GM12878 (cell line): ENCODE data around the gene ELAVL1. TPM values are rescaled to one million over a fixed set of nuclear protein-coding genes. Genes with fewer than 3 reads are reported as not detected.

Experiments used
- ATAC-seq: fragments of 200-7000 bp; cut with Tn5 transposase; 3 replicates; pipeline ENCODE4 v1.9.1; 2020; ENCODE audit warnings: mild to moderate bottlenecking, moderate library complexity
- BruUV-seq: library from RNA; stranded (reverse); fragments of 400-500 nt; replicated peaks from 2 replicates; lab custom pipeline; 2021; lab: Mats Ljungman, UMichigan
- CTCF ChIA-PET: fragments of 300-600 bp; sonication (Branson Sonifier 250); formaldehyde crosslinking; extraction: SDS; loops from one replicate; lab custom pipeline; 2021; ENCODE audit warnings: inconsistent platforms; lab: Yijun Ruan, JAX
- POLR2A ChIA-PET: fragments of 350-600 bp; formaldehyde crosslinking; extraction: SDS; loops from one replicate; lab custom pipeline; 2021; ENCODE audit warnings: inconsistent platforms; lab: Charles Lee
- RAD21 ChIA-PET: fragments of 300-600 bp; sonication (Branson Sonifier 250); formaldehyde crosslinking; loops from one replicate; lab custom pipeline; 2023; ENCODE audit warnings: antibody characterized with exemption; ENCODE audit not compliant: unreplicated experiment; lab: Charles Lee
- SMC1A ChIA-PET: fragments of 300-600 bp; sonication (Branson Sonifier 250); formaldehyde crosslinking; loops from one replicate; lab custom pipeline; 2023; ENCODE audit not compliant: unreplicated experiment, uncharacterized antibody; lab: Charles Lee
- DNase-seq: peaks from one replicate; pipeline ENCODE4 v3.0.0-alpha.2; 2011; ENCODE audit warnings: low read depth, low spot score
- FAIRE-seq: peaks from 3 replicates; lab custom pipeline; 2011; peaks lifted over from hg19 to GRCh38; lab: Jason Lieb, UNC
- H2AFZ ChIP-seq: 2 replicates; pipeline ENCODE4 v1.6.0; 2011; ENCODE audit warnings: low read depth, low read length, control low read depth; ENCODE audit not compliant: control insufficient read depth
- H3K27ac ChIP-seq: 2 replicates; pipeline ENCODE4 v1.5.1; 2011; ENCODE audit warnings: control low read depth; ENCODE audit not compliant: control insufficient read depth, insufficient read depth
- H3K27me3 ChIP-seq, 2 experiments: replicated peaks in 1 of 2; 2 replicates each; pipeline versions ENCODE4 v1.6.0 to v1.6.1; 2011; ENCODE audit warnings: low read length in 1 of 2; ENCODE audit not compliant: control insufficient read depth in 2 of 2, insufficient read depth in 2 of 2
- H3K36me3 ChIP-seq, 2 experiments: 2 replicates each; pipeline ENCODE4 v1.5.1; 2011; ENCODE audit warnings: low read length in 1 of 2; ENCODE audit not compliant: control insufficient read depth in 2 of 2, insufficient read depth in 2 of 2
- H3K4me1 ChIP-seq: 2 replicates; pipeline ENCODE4 v1.6.1; 2011; ENCODE audit warnings: mild to moderate bottlenecking, low read length, moderate library complexity, mixed read lengths; ENCODE audit not compliant: control insufficient read depth, insufficient read depth
- H3K4me2 ChIP-seq: 2 replicates; pipeline ENCODE4 v1.6.0; 2011; ENCODE audit warnings: control low read depth; ENCODE audit not compliant: control insufficient read depth, insufficient read depth
- H3K4me3 ChIP-seq: fragments of 200-600 bp; sonication (generic); 2 replicates; pipeline ENCODE4 v1.5.1; 2016
- H3K79me2 ChIP-seq: 2 replicates; pipeline ENCODE4 v1.6.0; 2011; ENCODE audit warnings: low read length; ENCODE audit not compliant: control insufficient read depth, insufficient read depth
- H3K9ac ChIP-seq: 2 replicates; pipeline ENCODE4 v1.8.0; 2011; ENCODE audit warnings: low read length, control low read depth, mixed read lengths; ENCODE audit not compliant: control insufficient read depth, insufficient read depth
- H3K9me3 ChIP-seq: replicated peaks from 3 replicates; pipeline ENCODE4 v1.5.1; 2011; ENCODE audit warnings: mild to moderate bottlenecking, low read length; ENCODE audit not compliant: control insufficient read depth, insufficient read depth
- H4K20me1 ChIP-seq: 2 replicates; pipeline ENCODE4 v1.6.0; 2011; ENCODE audit not compliant: control insufficient read depth, insufficient read depth
- ATF7 ChIP-seq: fragments of 450-650 bp; IDR thresholded peaks from 2 replicates; pipeline ENCODE4 v1.6.1; 2016; ENCODE audit warnings: low read depth, mild to moderate bottlenecking
- BCL11A ChIP-seq: IDR thresholded peaks from 2 replicates; pipeline ENCODE4 v1.6.1; 2011; ENCODE audit warnings: low read depth, low read length
- BHLHE40 ChIP-seq, 2 experiments: fragments of 450-650 bp in 1 of 2; IDR thresholded peaks; 2 replicates each; pipeline ENCODE4 v1.6.1; 2011 to 2017; ENCODE audit warnings: low read depth in 2 of 2, borderline replicate concordance in 1 of 2, improper control_type of control experiment in 1 of 2, low read length in 1 of 2, mild to moderate bottlenecking in 1 of 2
- BMI1 ChIP-seq: fragments of 450-650 bp; IDR thresholded peaks from 2 replicates; pipeline ENCODE4 v1.6.1; 2016; ENCODE audit warnings: mild to moderate bottlenecking, moderate library complexity, borderline replicate concordance
- FOXK2 ChIP-seq: fragments of 450-650 bp; IDR thresholded peaks from 2 replicates; pipeline ENCODE4 v1.6.1; 2017; ENCODE audit warnings: mild to moderate bottlenecking, moderate library complexity
- HDAC6 ChIP-seq: fragments of 200-600 bp; sonication (generic); IDR thresholded peaks from one replicate; pipeline ENCODE4 v1.8.0; 2017; ENCODE audit warnings: antibody characterized with exemption; ENCODE audit not compliant: unreplicated experiment
- IKZF1 ChIP-seq: fragments of 450-650 bp; conservative IDR thresholded peaks from 2 replicates; pipeline ENCODE4 v1.6.1; 2017; ENCODE audit warnings: antibody characterized with exemption, mild to moderate bottlenecking
- MYC ChIP-seq: IDR thresholded peaks from 2 replicates; pipeline ENCODE4 v1.6.1; 2011; ENCODE audit warnings: mild to moderate bottlenecking, low read length, moderate library complexity, inconsistent platforms; ENCODE audit not compliant: insufficient read depth, insufficient replicate concordance, insufficient read length, severe bottlenecking
- NBN ChIP-seq: fragments of 450-650 bp; IDR thresholded peaks from 2 replicates; pipeline ENCODE4 v1.6.1; 2016
- SMAD5 ChIP-seq: IDR thresholded peaks from 2 replicates; pipeline ENCODE4 v1.6.1; 2016; ENCODE audit warnings: antibody characterized with exemption, low read depth
- SREBF2 ChIP-seq: IDR thresholded peaks from 2 replicates; pipeline ENCODE4 v1.6.1; 2012; ENCODE audit warnings: mild to moderate bottlenecking, low read length
- STAT3 ChIP-seq: IDR thresholded peaks from 2 replicates; pipeline ENCODE4 v1.6.1; 2011; ENCODE audit warnings: low read depth, low read length, improper control_type of control experiment
- TCF3 ChIP-seq: IDR thresholded peaks from 2 replicates; pipeline ENCODE4 v1.6.1; 2012; ENCODE audit warnings: low read depth, mild to moderate bottlenecking, low read length, borderline replicate concordance; ENCODE audit not compliant: insufficient read depth
- YBX1 ChIP-seq: fragments of 450-650 bp; IDR thresholded peaks from 2 replicates; pipeline ENCODE4 v1.6.1; 2016; ENCODE audit warnings: antibody characterized with exemption
- ZZZ3 ChIP-seq: IDR thresholded peaks from 2 replicates; pipeline ENCODE4 v1.6.1; 2011; ENCODE audit warnings: low read depth; ENCODE audit not compliant: control insufficient read depth, insufficient read length
- WGBS: methylation state at CpG from one replicate; pipeline ENCODE4 v1.1.6; 2016; ENCODE audit warnings: low lambda C conversion rate; ENCODE audit not compliant: insufficient replicate concordance, insufficient coverage; ENCODE audit errors: missing lambda C conversion rate; 5-methylcytosine and 5-hydroxymethylcytosine counted together
- in situ Hi-C: fragments of 300-500 bp; cut with MboI; formaldehyde crosslinking; loops from 9 replicates; pipeline ENCODE4 v1.14.3; 2018; ENCODE audit warnings: mixed read lengths
- intact Hi-C: fragments of 100-400 bp; cut with micrococcal nuclease; formaldehyde crosslinking; loops from one replicate; pipeline ENCODE4 v1.14.2; 2022; ENCODE audit not compliant: unreplicated experiment
- polyA plus RNA-seq, 11 experiments: library from polyadenylated mRNA; depleted of rRNA in 4 of 11; unstranded in 6 of 11; stranded (reverse) in 5 of 11; fragments of >200 nt; fragmentation: Nextera tagmentation in 4 of 11; fragmentation: Illumina TruSeq in 1 of 11; extraction: Ambion mirVana in 4 of 11; extraction: Trizol in 1 of 11; gene quantifications; 1 replicate in 1 of 11; 2 replicates in 10 of 11; pipeline versions ENCODE4 v1.2.1 to v1.2.3, GENCODE V29; 2011 to 2016; ENCODE audit warnings: inconsistent platforms in 2 of 11, missing spikeins in 2 of 11, low read depth in 1 of 11
- total RNA-seq, 4 experiments: library from RNA; depleted of rRNA in 3 of 4; stranded (reverse); fragments of >200 nt in 3 of 4; fragmentation: Illumina TruSeq in 1 of 4; extraction: Trizol in 1 of 4; gene quantifications; 2 replicates each; pipeline versions ENCODE4 v1.2.1 to v1.2.3, GENCODE V29; 2013 to 2021
- TF ChIP-seq, protein P1 (sequence below): fragments of 450-650 bp; formaldehyde crosslinking; IDR thresholded peaks from 2 replicates; pipeline ENCODE4 v1.4.0; 2022; ENCODE audit warnings: mild to moderate bottlenecking, moderate library complexity
- TF ChIP-seq, protein P2 (sequence below): fragments of 450-650 bp; IDR thresholded peaks from 2 replicates; pipeline ENCODE4 v1.6.1; 2017; ENCODE audit warnings: mild to moderate bottlenecking
- TF ChIP-seq, protein P3 (sequence below): IDR thresholded peaks from 2 replicates; pipeline ENCODE4 v1.6.1; 2011; ENCODE audit warnings: borderline replicate concordance, low read depth, mild to moderate bottlenecking, moderate library complexity, low read length; ENCODE audit not compliant: insufficient read depth, poor library complexity, severe bottlenecking

The ELAVL1 gene
- total and polyA plus RNA-seq, 10 of the 15 experiments (the other 5 are each of a cell fraction or from before 2014, with no cell fraction given) = 7.4 to 155 (median 70.3) TPM

DNA sequence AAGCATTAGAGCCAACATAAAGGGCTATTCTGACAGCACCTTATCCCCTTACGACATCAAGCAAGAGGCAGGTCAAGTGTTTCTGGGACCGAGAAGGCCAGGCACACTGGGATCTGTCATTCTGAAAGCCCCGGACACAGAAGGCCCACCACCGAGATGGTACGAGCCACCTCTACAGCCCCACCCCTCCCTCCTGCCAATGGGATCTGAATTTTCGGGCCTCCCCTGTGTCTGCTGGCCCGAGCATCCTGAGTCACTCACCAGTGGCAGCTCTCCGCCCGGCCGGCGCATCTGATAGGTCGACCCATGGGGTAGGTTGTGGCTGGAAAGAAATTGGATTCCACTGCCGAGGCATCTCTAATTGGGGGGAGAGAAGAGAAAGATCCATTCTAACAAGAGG is 64.6 kb downstream of the ELAVL1 start:
- ChIA-PET RAD21 (no interaction called here), POLR2A (no interaction called here), SMC1A (interaction anchor here (0.6 kb wide), 1 partner anchor 137 kb away, joined by 4 read pairs; no protein-coding TSS in a partner anchor)
- no peak overlapping the region for H2AFZ ChIP-seq
- in situ Hi-C loops = loop anchor here (10.0 kb wide), 1 partner anchor 314 kb away; no protein-coding TSS in a partner anchor
- H3K27me3 ChIP-seq = no peaks in the 10 kb centered on the region
- H3K9ac ChIP-seq = no peak overlapping the region
- no peak for DNase-seq
- H3K4me2 ChIP-seq = no peak overlapping the region
- 97% methylated on average over 13 of the region's 13 CpGs for WGBS
- FAIRE-seq = no peak
- no peaks in the 10 kb centered on the region for H3K9me3 ChIP-seq
- no TSS peak for BruUV-seq
- ATAC-seq = no peak
- peaks cover 7% of the 10 kb centered on the region for H3K4me1 ChIP-seq
- TF ChIP-seq NBN = no peak
- no peak for TF ChIP-seq FOXK2
- TF ChIP-seq, protein P1, sequence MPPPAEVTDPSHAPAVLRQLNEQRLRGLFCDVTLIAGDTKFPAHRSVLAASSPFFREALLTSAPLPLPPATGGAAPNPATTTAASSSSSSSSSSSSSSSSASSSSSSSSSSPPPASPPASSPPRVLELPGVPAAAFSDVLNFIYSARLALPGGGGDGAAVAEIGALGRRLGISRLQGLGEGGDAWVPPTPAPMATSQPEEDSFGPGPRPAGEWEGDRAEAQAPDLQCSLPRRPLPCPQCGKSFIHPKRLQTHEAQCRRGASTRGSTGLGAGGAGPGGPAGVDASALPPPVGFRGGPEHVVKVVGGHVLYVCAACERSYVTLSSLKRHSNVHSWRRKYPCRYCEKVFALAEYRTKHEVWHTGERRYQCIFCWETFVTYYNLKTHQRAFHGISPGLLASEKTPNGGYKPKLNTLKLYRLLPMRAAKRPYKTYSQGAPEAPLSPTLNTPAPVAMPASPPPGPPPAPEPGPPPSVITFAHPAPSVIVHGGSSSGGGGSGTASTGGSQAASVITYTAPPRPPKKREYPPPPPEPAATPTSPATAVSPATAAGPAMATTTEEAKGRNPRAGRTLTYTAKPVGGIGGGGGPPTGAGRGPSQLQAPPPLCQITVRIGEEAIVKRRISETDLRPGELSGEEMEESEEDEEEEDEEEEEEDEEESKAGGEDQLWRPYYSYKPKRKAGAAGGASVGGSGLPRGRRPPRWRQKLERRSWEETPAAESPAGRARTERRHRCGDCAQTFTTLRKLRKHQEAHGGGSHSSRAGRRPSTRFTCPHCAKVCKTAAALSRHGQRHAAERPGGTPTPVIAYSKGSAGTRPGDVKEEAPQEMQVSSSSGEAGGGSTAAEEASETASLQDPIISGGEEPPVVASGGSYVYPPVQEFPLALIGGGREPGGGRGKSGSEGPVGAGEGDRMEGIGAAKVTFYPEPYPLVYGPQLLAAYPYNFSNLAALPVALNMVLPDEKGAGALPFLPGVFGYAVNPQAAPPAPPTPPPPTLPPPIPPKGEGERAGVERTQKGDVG (CRISPR knock-in tag) = no peak
- no peak for TF ChIP-seq HDAC6
- no peak for TF ChIP-seq STAT3
- no peak for TF ChIP-seq BMI1
- TF ChIP-seq SMAD5 = no peak
- no peak for TF ChIP-seq TCF3
- TF ChIP-seq ZZZ3 = no peak
- no peak for TF ChIP-seq BHLHE40 (IDR thresholded peaks at IDR 0.05; ENCODE audit: borderline replicate concordance in 1 of 2, low read depth in 2 of 2, low read length in 1 of 2)
- TF ChIP-seq, protein P2, sequence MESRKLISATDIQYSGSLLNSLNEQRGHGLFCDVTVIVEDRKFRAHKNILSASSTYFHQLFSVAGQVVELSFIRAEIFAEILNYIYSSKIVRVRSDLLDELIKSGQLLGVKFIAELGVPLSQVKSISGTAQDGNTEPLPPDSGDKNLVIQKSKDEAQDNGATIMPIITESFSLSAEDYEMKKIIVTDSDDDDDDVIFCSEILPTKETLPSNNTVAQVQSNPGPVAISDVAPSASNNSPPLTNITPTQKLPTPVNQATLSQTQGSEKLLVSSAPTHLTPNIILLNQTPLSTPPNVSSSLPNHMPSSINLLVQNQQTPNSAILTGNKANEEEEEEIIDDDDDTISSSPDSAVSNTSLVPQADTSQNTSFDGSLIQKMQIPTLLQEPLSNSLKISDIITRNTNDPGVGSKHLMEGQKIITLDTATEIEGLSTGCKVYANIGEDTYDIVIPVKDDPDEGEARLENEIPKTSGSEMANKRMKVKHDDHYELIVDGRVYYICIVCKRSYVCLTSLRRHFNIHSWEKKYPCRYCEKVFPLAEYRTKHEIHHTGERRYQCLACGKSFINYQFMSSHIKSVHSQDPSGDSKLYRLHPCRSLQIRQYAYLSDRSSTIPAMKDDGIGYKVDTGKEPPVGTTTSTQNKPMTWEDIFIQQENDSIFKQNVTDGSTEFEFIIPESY = no peak
- no peak for TF ChIP-seq SREBF2
- no peak for TF ChIP-seq MYC
- TF ChIP-seq BCL11A = no peak
- no peak for TF ChIP-seq ATF7
- no peak for TF ChIP-seq YBX1
- TF ChIP-seq IKZF1 = no peak
- TF ChIP-seq, protein P3, sequence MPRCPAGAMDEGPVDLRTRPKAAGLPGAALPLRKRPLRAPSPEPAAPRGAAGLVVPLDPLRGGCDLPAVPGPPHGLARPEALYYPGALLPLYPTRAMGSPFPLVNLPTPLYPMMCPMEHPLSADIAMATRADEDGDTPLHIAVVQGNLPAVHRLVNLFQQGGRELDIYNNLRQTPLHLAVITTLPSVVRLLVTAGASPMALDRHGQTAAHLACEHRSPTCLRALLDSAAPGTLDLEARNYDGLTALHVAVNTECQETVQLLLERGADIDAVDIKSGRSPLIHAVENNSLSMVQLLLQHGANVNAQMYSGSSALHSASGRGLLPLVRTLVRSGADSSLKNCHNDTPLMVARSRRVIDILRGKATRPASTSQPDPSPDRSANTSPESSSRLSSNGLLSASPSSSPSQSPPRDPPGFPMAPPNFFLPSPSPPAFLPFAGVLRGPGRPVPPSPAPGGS = no peak
- TF ChIP-seq, all 136 proteins: peak for 0
- H3K36me3 ChIP-seq = peaks cover 7 to 12% of the 10 kb centered on the region in 2 experiments; a peak in 3 of 4 replicates
- peaks cover 23% of the 10 kb centered on the region for H3K79me2 ChIP-seq
- CTCF ChIA-PET = interaction anchor here (0.6 to 1.1 kb wide), 3 partner anchors 12 to 31 kb away, joined by 3 to 7 read pairs (median 4); no protein-coding TSS in a partner anchor
- intact Hi-C loops = loop anchor here (10.0 kb wide), 1 partner anchor 214 kb away; no protein-coding TSS in a partner anchor
- no peaks in the 10 kb centered on the region for H4K20me1 ChIP-seq
- no peak overlapping the region for H3K27ac ChIP-seq
- H3K4me3 ChIP-seq = no peak overlapping the region
